KOPT-K1 (cell line): Measurements from ENCODE around the gene POLR2C.

Experiments used
- H3K27ac ChIP-seq: fragments of 200-600 bp; sonication (generic); 2 replicates; pipeline ENCODE4 v1.5.1; 2016; ENCODE audit warnings: antibody characterized with exemption, mild to moderate bottlenecking, low read depth, low read length; ENCODE audit not compliant: poor library complexity, severe bottlenecking
- H3K36me3 ChIP-seq: fragments of 200-600 bp; sonication (generic); 2 replicates; pipeline ENCODE4 v1.5.1; 2017; ENCODE audit warnings: antibody characterized with exemption, mild to moderate bottlenecking, low read length, moderate library complexity; ENCODE audit not compliant: insufficient read depth
- H3K9me3 ChIP-seq: fragments of 200-600 bp; sonication (generic); 2 replicates; pipeline ENCODE4 v1.5.1; 2017; ENCODE audit warnings: antibody characterized with exemption, low read length, mild to moderate bottlenecking; ENCODE audit not compliant: insufficient read depth, poor library complexity, severe bottlenecking

The POLR2C gene

DNA sequence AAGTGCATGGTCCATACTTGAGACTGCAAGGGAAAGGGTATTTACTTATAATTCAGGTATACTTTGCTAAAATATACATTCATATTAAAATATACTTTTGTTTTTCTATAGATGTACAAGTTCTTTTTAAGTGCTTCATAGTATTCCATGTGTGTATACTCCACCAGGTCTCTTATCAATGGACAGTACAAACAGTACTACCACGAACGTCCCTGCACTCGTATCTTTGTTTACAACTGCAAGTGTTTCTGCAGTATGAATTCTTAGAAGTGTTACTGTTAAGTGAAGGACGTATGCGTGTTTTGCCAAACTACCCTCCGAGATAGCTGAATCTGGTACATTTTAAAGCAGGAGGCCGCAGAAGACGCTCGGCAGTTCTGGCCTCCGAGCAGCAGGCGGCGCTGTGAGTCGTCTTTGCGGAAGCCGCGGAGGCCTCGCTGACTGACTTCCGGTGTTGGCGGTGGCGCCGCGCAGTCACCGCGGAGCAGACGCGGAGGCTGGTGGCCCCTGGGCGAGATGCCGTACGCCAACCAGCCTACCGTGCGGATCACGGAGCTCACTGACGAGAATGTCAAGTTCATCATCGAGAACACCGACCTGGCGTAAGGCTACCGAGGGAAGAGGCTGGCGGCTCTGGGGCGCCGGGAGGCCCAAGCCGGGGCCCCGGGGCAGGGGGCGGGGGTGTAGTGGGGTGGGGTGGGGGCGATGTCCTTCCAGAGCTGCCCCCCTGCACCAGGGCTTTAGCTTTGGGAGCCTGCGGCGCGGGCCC is at the start of gene POLR2C:
Gene POLR2C (plus strand): TSS at position 471 of the 769 bp plus-strand sequence. CDS start 46 bp downstream, at position 517.
- Histone ChIP-seq H3K27ac (peak within 1 kb of the TSS; percentile 55), H3K36me3 (peaks cover 78% of the 10 kb centered on the region), H3K9me3 (no peaks in the 10 kb centered on the region)

DNA sequence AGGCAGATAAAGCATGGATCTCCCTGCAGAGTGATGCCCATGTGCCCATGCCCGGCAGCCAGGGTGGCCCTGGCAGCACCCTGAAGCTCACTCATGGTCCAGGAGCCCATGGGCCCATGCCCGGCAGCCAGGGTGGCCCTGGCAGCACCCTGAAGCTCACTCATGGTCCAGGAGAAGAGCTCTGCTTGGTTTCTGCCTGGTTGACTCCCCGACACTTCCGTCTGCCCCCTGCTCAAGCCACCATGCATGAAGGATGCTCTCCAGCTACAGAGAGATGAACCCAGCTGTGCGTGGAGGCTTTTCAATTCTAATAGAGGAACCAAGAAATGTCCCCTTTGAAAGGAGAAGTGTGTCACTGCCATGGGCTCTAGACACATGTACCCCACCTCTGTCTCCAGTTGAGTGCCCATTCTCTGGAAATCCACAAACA is 49.2 kb upstream of the POLR2C start:
- Histone ChIP-seq H3K27ac (no peak overlapping the region), H3K36me3 (no peaks in the 10 kb centered on the region), H3K9me3 (no peaks in the 10 kb centered on the region)

DNA sequence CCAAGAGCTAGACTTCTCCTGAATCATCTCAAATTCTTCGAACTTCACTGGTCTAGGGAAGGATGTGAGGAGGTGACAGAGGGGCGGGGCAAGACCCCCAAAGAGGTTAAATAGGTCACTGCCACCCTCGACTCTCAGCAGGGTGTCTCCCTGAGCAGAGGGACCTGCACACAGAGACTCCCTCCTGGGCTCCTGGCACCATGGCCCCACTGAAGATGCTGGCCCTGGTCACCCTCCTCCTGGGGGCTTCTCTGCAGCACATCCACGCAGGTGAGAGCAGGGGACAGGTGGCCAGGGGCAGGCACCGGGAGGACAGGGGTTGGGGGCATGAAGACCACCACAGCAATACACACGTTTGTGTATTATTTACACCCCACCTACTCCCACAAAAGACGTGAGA is 48.7 kb upstream of the POLR2C start:
- Histone ChIP-seq H3K27ac (no peak overlapping the region), H3K36me3 (no peaks in the 10 kb centered on the region), H3K9me3 (no peaks in the 10 kb centered on the region)

DNA sequence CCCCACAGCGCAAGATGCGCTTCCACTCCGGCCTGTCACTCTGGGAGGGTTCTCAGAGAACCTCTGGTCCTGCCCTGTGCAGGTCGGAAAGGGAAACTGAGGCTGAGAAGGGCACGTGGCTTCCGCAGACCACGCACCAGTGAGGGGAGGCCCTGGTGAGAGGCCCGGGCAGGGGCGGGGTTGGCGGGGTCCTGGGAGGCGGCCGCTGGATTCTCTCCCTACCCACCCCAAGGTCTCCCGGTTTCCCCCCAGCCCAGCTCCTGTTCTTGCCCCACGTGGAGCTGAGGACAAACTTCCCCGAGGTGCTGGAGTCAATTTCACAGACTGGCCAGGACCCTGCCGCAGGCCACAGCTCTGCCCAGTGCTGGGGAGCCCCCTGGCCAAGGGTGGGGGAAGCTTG is 46.4 kb upstream of the POLR2C start:
- Histone ChIP-seq H3K27ac (no peak overlapping the region), H3K36me3 (no peaks in the 10 kb centered on the region), H3K9me3 (no peaks in the 10 kb centered on the region)

DNA sequence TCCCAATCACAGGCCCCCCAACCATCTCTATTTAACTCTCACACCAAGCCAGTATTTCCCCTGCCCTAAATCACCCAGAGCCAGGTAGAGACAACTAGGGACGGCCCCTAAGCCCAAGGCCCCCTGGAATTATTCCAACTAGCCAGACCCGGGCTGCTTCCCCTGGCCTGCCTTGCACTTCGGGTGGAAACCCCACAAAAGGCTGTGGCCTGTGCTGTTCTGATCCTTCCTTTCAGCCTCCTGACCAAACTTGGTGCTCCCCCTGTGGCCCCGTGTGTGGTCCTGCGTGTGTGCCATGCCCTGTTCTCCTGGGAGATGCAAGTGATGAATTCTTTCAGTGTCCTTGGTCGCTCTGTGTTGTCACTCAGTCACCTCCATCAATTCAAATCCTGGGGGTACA is 43.0 kb upstream of the POLR2C start:
- Histone ChIP-seq H3K36me3 (no peaks in the 10 kb centered on the region), H3K9me3 (no peaks in the 10 kb centered on the region), H3K27ac (no peak overlapping the region)

DNA sequence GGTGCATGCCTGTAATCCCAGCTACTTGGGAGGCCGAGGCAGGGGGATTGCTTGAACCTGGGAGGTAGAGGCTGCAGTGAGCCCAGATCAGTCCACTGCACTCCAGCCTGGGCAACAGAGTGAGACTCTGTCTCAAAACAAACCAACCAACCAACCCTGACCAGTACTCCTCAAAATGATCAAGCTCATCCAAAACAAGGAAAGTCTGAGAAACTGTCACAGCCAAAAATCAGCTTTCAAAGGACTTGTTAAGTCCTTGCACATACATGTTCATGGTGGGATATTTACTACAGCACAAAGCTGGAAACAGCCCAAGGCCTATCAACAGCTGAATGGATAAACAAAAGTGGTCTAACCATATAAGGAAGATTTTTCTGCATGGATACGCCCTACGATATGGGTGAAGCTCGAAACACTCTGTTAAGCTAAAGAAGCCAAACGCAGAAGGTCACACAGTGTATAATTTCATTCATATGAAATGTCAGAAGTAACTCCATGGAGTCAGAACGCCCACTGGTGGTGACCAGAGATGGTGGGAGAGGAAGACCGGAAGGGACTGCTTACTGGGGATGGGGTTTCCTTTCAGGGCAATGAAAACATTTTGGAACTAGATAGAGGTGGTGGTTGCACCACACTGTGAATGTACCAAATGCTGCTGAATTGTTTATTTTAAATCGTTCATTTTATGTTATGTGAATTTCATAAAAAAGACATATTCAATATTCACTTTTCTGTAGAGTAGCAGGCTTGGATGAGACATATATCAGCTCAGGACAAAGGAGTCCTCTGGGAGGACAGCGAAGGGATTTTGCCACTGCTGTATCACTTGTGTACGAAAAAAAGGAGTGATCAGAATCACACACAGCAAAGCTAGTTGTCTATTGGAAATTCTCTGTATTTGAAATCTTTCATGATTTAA is 40.2 kb upstream of the POLR2C start:
- H3K9me3 ChIP-seq = no peaks in the 10 kb centered on the region
- H3K36me3 ChIP-seq = peaks cover 8% of the 10 kb centered on the region; the same call in 1 of the 2 replicates
- H3K27ac ChIP-seq = no peak overlapping the region

DNA sequence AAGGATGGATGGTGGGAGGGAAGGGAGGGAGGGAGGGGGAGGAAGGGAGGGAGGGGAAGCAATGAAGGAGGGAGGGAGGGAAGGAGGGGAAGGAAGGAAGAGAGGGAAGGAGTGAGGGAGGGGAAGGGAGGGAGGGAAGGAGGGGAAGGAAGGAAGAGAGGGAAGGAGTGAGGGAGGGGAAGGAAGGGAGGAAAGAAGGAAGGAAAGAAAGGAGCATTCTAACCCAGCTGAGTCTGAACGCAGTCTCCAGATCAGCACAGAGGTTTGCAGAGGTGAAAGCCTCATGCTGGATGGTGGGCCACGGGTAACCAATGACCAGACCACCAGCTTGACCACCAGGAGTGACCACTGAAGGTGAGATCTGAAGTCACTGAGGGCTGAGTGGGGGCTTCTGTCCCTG is 39.3 kb upstream of the POLR2C start:
- Histone ChIP-seq H3K9me3 (no peaks in the 10 kb centered on the region), H3K27ac (no peak overlapping the region), H3K36me3 (peaks cover 17% of the 10 kb centered on the region)

DNA sequence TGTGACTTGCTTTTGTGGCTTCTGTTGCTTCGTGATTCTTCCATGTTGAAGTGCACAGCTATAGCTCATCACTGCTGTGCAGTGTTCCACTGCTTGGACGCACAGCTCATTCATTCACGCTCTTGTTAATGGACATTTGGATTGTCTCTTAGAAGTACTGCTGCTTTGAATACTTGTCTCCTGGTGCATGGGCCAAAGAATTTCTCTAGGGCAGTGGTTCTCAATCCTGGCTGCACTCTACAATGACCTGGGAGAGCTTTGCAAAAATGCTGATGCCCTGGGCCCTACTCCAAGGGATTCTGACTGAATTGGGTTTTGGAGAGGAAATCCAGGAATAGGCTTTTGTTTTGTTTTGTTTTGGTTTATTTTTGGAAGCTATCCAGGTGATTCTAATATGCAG is 37.9 kb upstream of the POLR2C start:
- no peaks in the 10 kb centered on the region for H3K9me3 ChIP-seq
- H3K36me3 ChIP-seq = peaks cover 29% of the 10 kb centered on the region
- no peak overlapping the region for H3K27ac ChIP-seq

DNA sequence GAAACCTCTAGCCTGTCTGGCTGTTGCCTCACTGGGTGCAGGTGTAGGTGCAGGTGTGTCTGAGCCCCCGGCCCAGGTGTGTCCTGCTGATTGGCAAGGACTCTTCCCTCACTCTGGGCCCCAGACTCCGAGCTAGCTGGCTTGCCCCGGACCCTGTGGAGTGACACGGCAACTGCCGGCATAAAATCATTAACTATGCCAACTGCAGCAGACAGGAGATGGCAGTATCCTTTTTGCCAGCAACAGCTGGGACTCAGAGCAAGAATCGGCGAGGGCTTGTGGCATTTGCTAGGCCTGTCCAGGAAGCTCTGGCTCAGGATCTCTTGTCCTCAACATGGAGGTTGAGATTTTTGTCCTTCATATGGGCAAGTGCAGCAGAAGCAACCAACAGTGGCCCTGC is 36.1 kb upstream of the POLR2C start:
- H3K27ac ChIP-seq = no peak overlapping the region
- peaks cover 47% of the 10 kb centered on the region for H3K36me3 ChIP-seq
- no peaks in the 10 kb centered on the region for H3K9me3 ChIP-seq

DNA sequence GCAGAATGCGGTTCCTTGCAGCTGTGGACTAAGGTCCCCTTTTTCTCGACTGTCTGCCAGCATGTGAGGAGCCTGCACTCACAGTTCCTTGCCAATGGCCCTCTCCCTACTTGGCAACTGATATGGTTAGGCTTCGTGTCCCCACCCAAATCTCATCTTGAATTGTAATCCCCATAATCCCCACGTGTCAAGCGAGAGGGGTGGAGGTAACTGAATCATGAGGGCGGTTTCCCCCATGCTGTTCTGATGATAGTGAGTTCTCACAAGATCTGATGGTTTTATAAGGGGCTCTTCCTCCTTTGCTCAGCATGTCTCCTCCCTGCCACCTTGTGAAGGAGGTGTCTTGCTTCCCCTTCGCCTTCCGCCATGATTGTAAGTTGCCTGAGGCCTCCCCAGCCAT is 35.2 kb upstream of the POLR2C start:
- Histone ChIP-seq H3K36me3 (peaks cover 56% of the 10 kb centered on the region), H3K27ac (no peak overlapping the region), H3K9me3 (no peaks in the 10 kb centered on the region)

DNA sequence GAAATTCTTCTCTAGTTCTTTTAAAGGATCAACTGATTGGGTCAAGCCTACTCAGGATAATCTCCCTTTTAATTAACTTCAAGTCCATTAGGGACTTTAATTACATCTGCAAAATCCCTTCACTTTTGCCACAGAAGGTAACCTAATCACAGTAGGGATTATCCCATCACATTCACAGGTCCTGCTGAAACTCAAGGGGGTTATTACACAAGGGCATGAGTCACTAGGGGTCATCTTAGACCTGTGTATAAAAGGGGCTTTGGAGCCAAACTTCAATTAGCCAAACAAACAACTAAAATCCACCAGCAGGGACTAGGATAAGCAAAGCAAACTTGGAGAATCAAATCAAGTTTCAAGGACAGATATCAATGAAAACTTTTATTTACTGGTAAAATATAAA is 34.7 kb upstream of the POLR2C start:
- H3K36me3 ChIP-seq = peaks cover 61% of the 10 kb centered on the region
- H3K27ac ChIP-seq = no peak overlapping the region

DNA sequence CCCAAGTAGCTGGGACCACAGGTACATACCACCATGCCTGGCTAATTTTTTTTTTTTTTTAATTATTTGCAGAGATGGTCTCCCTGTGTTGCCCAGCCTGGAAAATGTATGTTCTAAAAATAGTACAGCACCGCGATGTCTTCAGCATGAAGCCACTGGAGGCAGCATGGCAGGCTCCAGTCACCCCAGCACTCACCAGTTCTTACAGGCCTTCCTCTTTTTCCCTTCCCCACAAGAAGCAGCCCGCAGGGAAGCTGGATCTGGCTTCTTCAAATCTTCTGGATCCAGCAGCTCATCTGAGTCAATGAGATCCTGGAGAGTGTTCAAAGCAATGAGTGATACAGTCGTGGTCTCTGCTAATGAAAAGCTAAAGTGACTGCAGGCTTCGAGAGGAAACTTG is 31.5 kb upstream of the POLR2C start:
- H3K9me3 ChIP-seq = no peaks in the 10 kb centered on the region
- H3K36me3 ChIP-seq = peaks cover 93% of the 10 kb centered on the region
- no peak overlapping the region for H3K27ac ChIP-seq

More for the DNA sequence above, 34.7 kb upstream of the POLR2C start:
- H3K9me3 ChIP-seq = no peaks in the 10 kb centered on the region

DNA sequence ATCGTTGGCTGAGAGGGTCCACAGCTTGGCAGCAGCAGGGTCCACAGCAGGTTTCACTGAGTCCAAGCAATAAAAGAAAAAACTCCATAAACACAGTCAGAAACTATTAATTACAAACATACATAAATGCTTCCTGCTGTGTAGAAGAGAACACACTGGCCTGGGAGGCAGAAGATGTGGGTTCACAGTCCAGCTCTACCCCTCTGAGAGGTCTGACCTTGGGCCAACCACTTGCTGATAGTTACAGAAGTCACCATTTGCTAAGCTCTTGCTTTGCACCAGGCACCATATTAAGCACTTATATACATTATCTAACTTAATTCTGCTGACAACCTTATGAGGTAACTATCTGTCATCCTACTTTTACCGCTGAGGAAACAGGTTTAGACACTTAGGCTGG is 30.0 kb upstream of the POLR2C start:
- no peak overlapping the region for H3K27ac ChIP-seq
- peaks cover 97% of the 10 kb centered on the region for H3K36me3 ChIP-seq
- H3K9me3 ChIP-seq = no peaks in the 10 kb centered on the region

DNA sequence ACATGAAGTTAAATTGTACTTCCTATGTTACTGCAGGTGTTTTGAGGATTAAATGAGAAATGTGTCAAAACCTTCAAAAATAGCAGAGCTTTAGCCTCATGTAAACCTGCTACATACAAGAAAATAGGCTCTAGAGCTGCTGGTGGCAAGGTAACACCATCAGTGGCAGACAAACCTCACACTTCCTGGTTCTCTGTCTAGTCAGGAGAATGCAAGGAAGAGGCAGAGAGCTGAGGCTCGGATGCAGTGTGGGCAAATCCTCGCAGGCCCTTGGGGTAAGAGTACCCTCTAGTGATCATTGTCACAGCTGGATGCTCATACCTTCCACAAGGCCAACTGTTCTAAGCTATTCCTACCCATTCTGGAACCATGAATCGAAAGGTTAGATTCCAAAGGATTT is 29.5 kb upstream of the POLR2C start:
- Histone ChIP-seq H3K36me3 (peaks cover 97% of the 10 kb centered on the region), H3K9me3 (no peaks in the 10 kb centered on the region)

DNA sequence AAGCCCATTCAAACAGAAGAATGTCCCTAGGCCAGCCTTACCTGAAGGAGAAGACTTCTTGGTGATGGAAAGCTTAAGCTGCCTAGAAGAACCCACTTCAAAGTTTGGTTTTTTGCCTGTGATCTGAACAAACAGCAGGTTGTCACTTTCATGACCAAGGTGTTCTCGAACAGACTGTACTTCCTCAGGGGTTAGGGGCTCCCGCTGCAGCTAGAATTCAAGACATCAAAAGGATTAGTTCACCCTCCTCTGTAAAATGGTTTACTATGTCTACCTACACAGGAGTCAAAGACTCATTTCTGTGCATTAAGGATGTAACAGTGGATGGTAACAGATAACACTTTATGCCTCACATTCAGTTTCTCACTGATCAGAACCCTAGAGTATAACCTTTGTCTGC is 28.5 kb upstream of the POLR2C start:
- Histone ChIP-seq H3K9me3 (no peaks in the 10 kb centered on the region), H3K36me3 (peaks cover 97% of the 10 kb centered on the region), H3K27ac (no peak overlapping the region)

More for the DNA sequence above, 29.5 kb upstream of the POLR2C start:
- no peak overlapping the region for H3K27ac ChIP-seq
